HTR-8/SVneo (cell line): ENCODE data around the gene APOM.

Experiments used
- DNase-seq: peaks from one replicate; pipeline ENCODE4 v3.0.0; 2011; ENCODE audit warnings: low spot score, mixed read lengths; ENCODE audit not compliant: insufficient read length
- FAIRE-seq: peaks from 2 replicates; lab custom pipeline; 2011; peaks lifted over from hg19 to GRCh38; lab: Jason Lieb, UNC

Gene APOM

GRCh38 chr6:31701666-31702404 lies 46.1 kb downstream of the APOM start:
- DNase-seq (no peak), FAIRE-seq (no peak)

- DNase-seq (no peak), FAIRE-seq (no peak)
Observed at GRCh38 chr6:31702405-31702818, 46.7 kb downstream of the APOM start.

GRCh38 chr6:31702819-31703716 lies 47.4 kb downstream of the APOM start, which contains the start of gene ABHD16A:
ABHD16A (minus strand) TSS chr6:31703324; CDS start chr6:31703281, 43 bp downstream.
- DNase-seq, result peak; percentile 99
- FAIRE-seq, result peak; percentile 98

GRCh38 chr6:31705931-31706330 lies 50.2 kb downstream of the APOM start:
- DNase-seq (no peak), FAIRE-seq (no peak)

- DNase-seq (no peak), FAIRE-seq (no peak)
Observed at GRCh38 chr6:31706599-31706998, 50.9 kb downstream of the APOM start, which contains the start of gene LY6G6F. LY6G6F (plus strand) TSS chr6:31706866; CDS start chr6:31706907, 41 bp downstream.

- no peak for FAIRE-seq
- DNase-seq, result no peak
Observed at GRCh38 chr6:31707701-31708100, 52.0 kb downstream of the APOM start.
